OCI-LY7 (cell line): Measurements from ENCODE around the gene AKR1C8.

Experiments
- EZH2phosphoT487 ChIP-seq: fragments of 200-600 bp; sonication (generic); IDR thresholded peaks from 2 replicates; pipeline ENCODE4 v1.6.1; 2018; ENCODE audit warnings: low read depth, borderline replicate concordance, mild to moderate bottlenecking, mixed run types, antibody characterized with exemption, low read length, moderate library complexity, mixed read lengths
- TF ChIP-seq, protein P1 (sequence below): fragments of 200-600 bp; sonication (generic); conservative IDR thresholded peaks from 2 replicates; pipeline ENCODE4 v1.5.1; 2014; ENCODE audit warnings: mild to moderate bottlenecking, antibody characterized with exemption, low read length, moderate library complexity, mixed read lengths

DNA sequence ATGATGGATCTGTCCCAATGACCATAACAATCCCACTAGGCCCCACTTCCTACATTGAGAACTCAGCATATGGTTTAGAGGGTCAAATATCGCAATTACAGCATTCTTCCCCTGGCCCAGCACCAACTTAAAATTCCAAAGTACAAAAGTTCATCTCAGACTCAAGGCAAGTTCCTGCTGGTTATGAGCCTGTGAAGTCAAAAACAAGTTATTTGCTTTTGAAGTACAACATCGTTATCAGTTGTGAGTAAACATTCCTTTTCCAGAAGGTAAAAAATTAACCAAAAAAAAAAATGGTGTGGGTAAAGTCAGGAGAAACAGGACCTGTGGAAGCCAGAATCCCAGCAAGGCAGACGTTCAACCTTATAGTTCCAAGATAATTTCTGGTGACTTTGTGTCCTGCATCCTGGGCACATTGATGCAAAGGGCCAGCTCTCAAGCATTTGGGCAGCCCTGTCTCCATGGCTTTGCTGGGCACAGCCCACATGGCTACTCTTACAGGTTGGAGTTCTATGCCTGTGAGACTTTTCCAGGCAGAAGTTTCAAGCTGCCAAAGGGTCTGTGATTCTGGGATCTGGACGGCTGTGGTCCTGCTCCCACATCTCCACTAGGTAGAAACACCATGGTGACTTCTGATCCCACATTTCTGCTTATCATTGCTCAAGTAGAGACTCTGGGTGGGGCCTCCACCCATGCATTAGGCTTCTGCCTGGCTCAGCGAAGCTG, 37.5 kb downstream of the AKR1C8 start:
- TF ChIP-seq, protein P1, sequence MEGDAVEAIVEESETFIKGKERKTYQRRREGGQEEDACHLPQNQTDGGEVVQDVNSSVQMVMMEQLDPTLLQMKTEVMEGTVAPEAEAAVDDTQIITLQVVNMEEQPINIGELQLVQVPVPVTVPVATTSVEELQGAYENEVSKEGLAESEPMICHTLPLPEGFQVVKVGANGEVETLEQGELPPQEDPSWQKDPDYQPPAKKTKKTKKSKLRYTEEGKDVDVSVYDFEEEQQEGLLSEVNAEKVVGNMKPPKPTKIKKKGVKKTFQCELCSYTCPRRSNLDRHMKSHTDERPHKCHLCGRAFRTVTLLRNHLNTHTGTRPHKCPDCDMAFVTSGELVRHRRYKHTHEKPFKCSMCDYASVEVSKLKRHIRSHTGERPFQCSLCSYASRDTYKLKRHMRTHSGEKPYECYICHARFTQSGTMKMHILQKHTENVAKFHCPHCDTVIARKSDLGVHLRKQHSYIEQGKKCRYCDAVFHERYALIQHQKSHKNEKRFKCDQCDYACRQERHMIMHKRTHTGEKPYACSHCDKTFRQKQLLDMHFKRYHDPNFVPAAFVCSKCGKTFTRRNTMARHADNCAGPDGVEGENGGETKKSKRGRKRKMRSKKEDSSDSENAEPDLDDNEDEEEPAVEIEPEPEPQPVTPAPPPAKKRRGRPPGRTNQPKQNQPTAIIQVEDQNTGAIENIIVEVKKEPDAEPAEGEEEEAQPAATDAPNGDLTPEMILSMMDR: no peak
- TF ChIP-seq EZH2phosphoT487: no peak
